ENCODE results near the gene PNLDC1. TPM values are rescaled to one million over a fixed set of nuclear protein-coding genes. Genes with fewer than 3 reads are reported as not detected.
A peak's percentile ranks its signal among the peaks of the same experiment; 100 is the strongest.

Gene PNLDC1
- total and polyA plus RNA-seq, 9 of the 15 experiments (the other 6 are each of a cell fraction or from before 2014, with no cell fraction given): 0.12 TPM; not detected in 8

DNA sequence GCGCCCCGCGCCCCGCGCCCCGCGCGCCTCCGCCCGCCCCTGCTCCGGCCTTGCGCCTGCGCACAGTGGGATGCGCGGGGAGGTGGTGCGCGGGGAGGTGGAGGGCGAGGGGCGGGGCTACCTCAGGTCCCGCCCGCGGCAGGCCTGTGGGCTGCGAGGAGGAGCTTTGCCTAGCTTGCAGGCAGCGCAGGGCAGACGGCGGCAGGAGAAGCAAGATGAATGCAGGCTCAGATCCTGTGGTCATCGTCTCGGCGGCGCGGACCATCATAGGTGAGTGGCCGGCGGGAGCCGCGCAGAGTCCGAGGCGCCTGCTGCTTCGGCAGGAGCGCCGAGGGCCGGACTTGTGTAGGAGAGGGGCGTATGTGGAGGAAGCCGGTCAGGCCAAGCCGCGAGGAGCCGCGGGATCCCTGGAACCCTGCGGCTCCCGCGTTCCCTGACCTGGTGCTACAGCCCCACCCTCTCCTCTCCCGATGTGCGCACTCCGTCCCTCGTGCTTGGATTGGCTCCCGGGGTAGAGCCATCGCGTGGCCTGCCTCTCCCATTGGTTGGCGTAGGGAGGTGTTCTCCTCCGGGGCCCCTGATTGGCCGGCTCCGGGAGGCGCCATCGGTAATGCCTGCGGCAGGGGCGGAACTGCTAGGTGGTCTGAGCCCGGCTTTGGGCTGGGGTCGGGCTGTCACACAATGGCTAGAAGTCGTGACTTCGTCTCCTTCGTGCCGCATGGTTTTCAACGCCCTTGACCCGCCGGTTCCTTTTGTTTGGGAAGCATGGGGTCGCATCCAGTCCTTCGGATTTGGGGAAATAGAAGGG is 38.0 kb upstream of the PNLDC1 start, which contains the start of gene ACAT2 (continued):
- TF ChIP-seq CREB1 (IDR thresholded peaks at IDR 0.05) (peak; percentile 63), CREB1 (CRISPR knock-in tag; IDR thresholded peaks at IDR 0.05) (peak; percentile 79), ATF1 (CRISPR knock-in tag; IDR thresholded peaks at IDR 0.05) (no peak; the same call in 1 of the 2 replicates), ATF1 (tag; IDR thresholded peaks at IDR 0.05) (peak; percentile 94), HIVEP1 (CRISPR knock-in tag; IDR thresholded peaks at IDR 0.05) (0 out of 2 replicates have a peak, but pooled peaks have one; percentile 20), RB1 (IDR thresholded peaks at IDR 0.05; ENCODE audit: low read depth) (peak; percentile 51; the same call in 1 of the 2 replicates), TGIF2 (CRISPR knock-in tag; IDR thresholded peaks at IDR 0.05) (no peak), ZNF239 (CRISPR knock-in tag; IDR thresholded peaks at IDR 0.05) (no peak), EGR1 (conservative IDR thresholded peaks at IDR 0.05) (no peak), GTF3C2 (IDR thresholded peaks at IDR 0.05; ENCODE audit: borderline replicate concordance, extremely low read depth, insufficient read length) (no peak), BHLHE40 (IDR thresholded peaks at IDR 0.05; ENCODE audit: low read length) (peak; percentile 24), MTA3 (IDR thresholded peaks at IDR 0.05; ENCODE audit: borderline replicate concordance) (peak; percentile 63), THAP12 (CRISPR knock-in tag; IDR thresholded peaks at IDR 0.05) (0 out of 2 replicates have a peak, but pooled peaks have one; percentile 38), SRF (CRISPR knock-in tag; IDR thresholded peaks at IDR 0.05) (peak in 1 of 2 experiments; percentile 23; a peak in 1 of 4 replicates), USF2 (CRISPR knock-in tag; IDR thresholded peaks at IDR 0.05) (no peak), CBX8 (IDR thresholded peaks at IDR 0.05; ENCODE audit: borderline replicate concordance, extremely low read depth, low read depth, low read length, poor library complexity, severe bottlenecking) (no peak), ZBTB8A (IDR thresholded peaks at IDR 0.05; ENCODE audit: partially characterized antibody) (no peak)
- TF ChIP-seq, protein P1, sequence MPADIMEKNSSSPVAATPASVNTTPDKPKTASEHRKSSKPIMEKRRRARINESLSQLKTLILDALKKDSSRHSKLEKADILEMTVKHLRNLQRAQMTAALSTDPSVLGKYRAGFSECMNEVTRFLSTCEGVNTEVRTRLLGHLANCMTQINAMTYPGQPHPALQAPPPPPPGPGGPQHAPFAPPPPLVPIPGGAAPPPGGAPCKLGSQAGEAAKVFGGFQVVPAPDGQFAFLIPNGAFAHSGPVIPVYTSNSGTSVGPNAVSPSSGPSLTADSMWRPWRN (IDR thresholded peaks at IDR 0.05; ENCODE audit: low read depth): 0 out of 2 replicates have a peak, but pooled peaks have one; percentile 11
